HepG2 (cell line): ENCODE data around the gene PRRT2. TPM values are rescaled to one million over a fixed set of nuclear protein-coding genes. Genes with fewer than 3 reads are reported as not detected.

Source experiments
- FOXM1 ChIP-seq: sonication (generic); formaldehyde crosslinking; IDR thresholded peaks from 2 replicates; pipeline ENCODE4 v1.5.0; 2020; ENCODE audit warnings: missing genetic modification reagents
- ISX ChIP-seq: sonication (generic); formaldehyde crosslinking; conservative IDR thresholded peaks from 2 replicates; pipeline ENCODE4 v1.5.0; 2020; ENCODE audit warnings: missing genetic modification reagents
- KDM1A ChIP-seq: IDR thresholded peaks from 2 replicates; pipeline ENCODE4 v1.6.1; 2016; ENCODE audit warnings: missing compliant biosample characterization
- MED8 ChIP-seq: sonication (generic); formaldehyde crosslinking; IDR thresholded peaks from 2 replicates; pipeline ENCODE4 v1.8.1; 2023; ENCODE audit warnings: mild to moderate bottlenecking, missing genetic modification reagents; ENCODE audit not compliant: insufficient replicate concordance
- NFIC ChIP-seq: IDR thresholded peaks from 2 replicates; pipeline ENCODE4 v1.6.1; 2012; ENCODE audit warnings: mild to moderate bottlenecking, low read length, inconsistent platforms
- PBX3 ChIP-seq: sonication (generic); formaldehyde crosslinking; IDR thresholded peaks from 2 replicates; pipeline ENCODE4 v1.8.1; 2023; ENCODE audit warnings: missing genetic modification reagents, inconsistent platforms, borderline replicate concordance
- RBFOX2 ChIP-seq: fragments of 200-400 bp; formaldehyde crosslinking; IDR thresholded peaks from 2 replicates; pipeline ENCODE4 v1.6.1; 2017; ENCODE audit warnings: low read depth, mild to moderate bottlenecking, low read length
- RBM22 ChIP-seq: fragments of 200-400 bp; formaldehyde crosslinking; optimal IDR thresholded peaks from 2 replicates; pipeline ENCODE3; 2017; ENCODE audit warnings: mild to moderate bottlenecking, low read length, moderate library complexity
- RFX3 ChIP-seq: IDR thresholded peaks from 2 replicates; pipeline ENCODE4 v1.6.1; 2016; ENCODE audit warnings: missing biosample characterization, missing genetic modification reagents
- SKI ChIP-seq: fragments of 450-650 bp; IDR thresholded peaks from one replicate; pipeline ENCODE4 v1.6.1; 2018; ENCODE audit warnings: mild to moderate bottlenecking; ENCODE audit not compliant: partially characterized antibody
- SMARCE1 ChIP-seq: fragments of 450-650 bp; IDR thresholded peaks from 2 replicates; pipeline ENCODE4 v1.6.1; 2017; ENCODE audit warnings: borderline replicate concordance
- SP2 ChIP-seq: sonication (generic); formaldehyde crosslinking; IDR thresholded peaks from 2 replicates; pipeline ENCODE4 v1.5.1; 2020; ENCODE audit warnings: mild to moderate bottlenecking, missing genetic modification reagents
- SRSF1 ChIP-seq: fragments of 200-400 bp; formaldehyde crosslinking; optimal IDR thresholded peaks from 2 replicates; pipeline ENCODE3; 2017; ENCODE audit warnings: mild to moderate bottlenecking, low read depth, low read length, moderate library complexity
- SRSF4 ChIP-seq: fragments of 200-400 bp; formaldehyde crosslinking; IDR thresholded peaks from one replicate; pipeline ENCODE4 v1.6.1; 2018; ENCODE audit warnings: mild to moderate bottlenecking, low read depth, low read length, moderate library complexity; ENCODE audit not compliant: poor library complexity, severe bottlenecking
- TOE1 ChIP-seq: sonication (generic); formaldehyde crosslinking; IDR thresholded peaks from 2 replicates; pipeline ENCODE4 v1.4.0; 2020; ENCODE audit warnings: mild to moderate bottlenecking, missing genetic modification reagents
- U2AF1 ChIP-seq: fragments of 200-400 bp; formaldehyde crosslinking; optimal IDR thresholded peaks from 2 replicates; pipeline ENCODE3; 2017; ENCODE audit warnings: mild to moderate bottlenecking, low read depth, low read length
- ZBTB10 ChIP-seq: sonication (generic); formaldehyde crosslinking; IDR thresholded peaks from 2 replicates; pipeline ENCODE4 v1.4.0; 2020; ENCODE audit warnings: missing genetic modification reagents, borderline replicate concordance
- ZEB1 ChIP-seq: IDR thresholded peaks from 2 replicates; pipeline ENCODE4 v1.6.1; 2012; ENCODE audit warnings: mild to moderate bottlenecking, low read depth, inconsistent platforms; ENCODE audit not compliant: insufficient replicate concordance
- ZNF235 ChIP-seq: sonication (generic); formaldehyde crosslinking; IDR thresholded peaks from 2 replicates; pipeline ENCODE4 v1.8.1; 2023; ENCODE audit warnings: mild to moderate bottlenecking, missing genetic modification reagents, borderline replicate concordance
- ZNF33B ChIP-seq: sonication (generic); formaldehyde crosslinking; IDR thresholded peaks from 2 replicates; pipeline ENCODE4 v1.5.1; 2020; ENCODE audit warnings: mild to moderate bottlenecking, missing genetic modification reagents
- ZNF549 ChIP-seq: sonication (generic); formaldehyde crosslinking; IDR thresholded peaks from 2 replicates; pipeline ENCODE4 v1.5.0; 2020; ENCODE audit warnings: missing genetic modification reagents
- ZNF816 ChIP-seq: sonication (generic); formaldehyde crosslinking; IDR thresholded peaks from 2 replicates; pipeline ENCODE4 v1.8.0; 2022; ENCODE audit warnings: missing genetic modification reagents, mild to moderate bottlenecking, borderline replicate concordance
- ZSCAN29 ChIP-seq: sonication (generic); formaldehyde crosslinking; conservative IDR thresholded peaks from 2 replicates; pipeline ENCODE4 v1.4.0; 2020; ENCODE audit warnings: mild to moderate bottlenecking, missing genetic modification reagents
- ZZZ3 ChIP-seq: sonication (generic); formaldehyde crosslinking; IDR thresholded peaks from 2 replicates; pipeline ENCODE4 v1.4.0; 2020; ENCODE audit warnings: missing genetic modification reagents, mild to moderate bottlenecking, borderline replicate concordance
- polyA plus RNA-seq, 8 experiments: library from polyadenylated mRNA; depleted of rRNA in 3 of 8; stranded (reverse) in 7 of 8; unstranded in 1 of 8; fragments of >200 nt; fragmentation: Illumina TruSeq in 4 of 8; extraction: Trizol in 4 of 8; gene quantifications; 2 replicates each; pipeline versions ENCODE4 v1.2.1 to v1.2.3, GENCODE V29; 2011 to 2016; ENCODE audit warnings: low read depth in 4 of 8, missing spikeins in 1 of 8, mixed read lengths in 1 of 8; ENCODE audit not compliant: insufficient read depth in 1 of 8
- total RNA-seq, 5 experiments: library from RNA; depleted of rRNA; stranded (reverse); fragments of >200 nt; fragmentation: Illumina TruSeq; extraction: Trizol; gene quantifications; 2 replicates each; pipeline ENCODE4 v1.2.3, GENCODE V29; 2016; ENCODE audit warnings: low read depth in 1 of 5
- TF ChIP-seq, protein P1 (sequence below): sonication (generic); formaldehyde crosslinking; IDR thresholded peaks from 2 replicates; pipeline ENCODE4 v1.4.0; 2020; ENCODE audit warnings: missing genetic modification reagents
- TF ChIP-seq, protein P2 (sequence below): sonication (generic); formaldehyde crosslinking; IDR thresholded peaks from 2 replicates; pipeline ENCODE4 v1.4.0; 2020; ENCODE audit warnings: mild to moderate bottlenecking, missing genetic modification reagents

PRRT2 gene
- total and polyA plus RNA-seq, 2 of the 13 experiments (the other 11 are each of a cell fraction or from before 2014, with no cell fraction given): 0.51 to 1.1 TPM

DNA sequence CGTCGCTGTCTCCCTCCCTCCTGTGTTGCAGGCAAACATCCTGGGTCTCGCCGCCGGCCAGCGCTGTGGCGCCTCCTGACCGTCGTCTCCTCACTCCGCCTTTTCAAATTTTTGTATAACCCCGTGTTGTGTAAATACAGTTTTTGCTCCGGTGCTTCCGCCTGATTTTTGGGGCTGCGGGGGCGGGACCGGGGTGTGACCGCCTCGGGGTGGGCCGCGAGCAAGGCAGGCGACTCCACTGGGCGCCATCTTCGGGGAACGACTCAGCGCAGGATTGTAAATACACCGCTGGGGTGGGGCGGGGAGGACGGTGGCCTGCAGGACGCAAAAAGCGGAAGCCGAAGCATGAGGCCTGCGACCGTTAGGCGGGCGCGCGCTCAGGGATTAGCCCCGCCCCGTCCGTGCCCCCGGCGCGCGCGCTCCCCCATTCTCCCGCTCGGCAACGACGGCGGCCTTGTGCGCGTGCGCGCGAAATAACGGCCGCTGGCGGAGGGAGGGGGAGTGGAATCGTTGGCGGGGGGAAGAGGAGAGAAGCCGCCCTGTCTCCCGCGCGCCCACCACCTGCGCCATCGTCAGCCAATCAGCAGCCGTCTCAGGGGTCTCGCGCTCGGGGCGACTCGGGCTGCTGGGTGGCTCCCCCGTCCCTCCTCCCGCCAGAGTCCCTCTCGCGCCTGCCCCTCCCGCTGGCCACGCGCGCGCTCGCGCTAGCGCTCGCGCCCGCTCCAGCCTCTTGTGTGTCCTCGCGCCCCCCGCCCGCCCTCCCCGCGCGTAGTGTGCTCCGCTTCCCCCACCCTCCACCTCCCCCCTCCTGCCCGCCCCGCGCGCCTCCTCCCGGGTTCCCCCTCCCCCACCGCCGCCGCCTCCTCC, 6.5 kb upstream of the PRRT2 start (continued):
- peak; percentile 89 for TF ChIP-seq ZBTB10 (CRISPR knock-in tag)
- peak; percentile 90 for TF ChIP-seq RBM22
- TF ChIP-seq SKI: peak; percentile 76
- no peak for TF ChIP-seq SMARCE1
- TF ChIP-seq ZZZ3: peak; percentile 78; the same call in 1 of the 2 replicates
- TF ChIP-seq PBX3 (CRISPR knock-in tag): no peak; the same call in 1 of the 2 replicates
- no peak; the same call in 1 of the 2 replicates for TF ChIP-seq RFX3 (CRISPR knock-in tag)
- peak; percentile 97 for TF ChIP-seq TOE1 (CRISPR knock-in tag)
- peak; percentile 37; the same call in 1 of the 2 replicates for TF ChIP-seq ZNF33B
- no peak for TF ChIP-seq ZNF549
- TF ChIP-seq SP2 (CRISPR knock-in tag): peak; percentile 62
- TF ChIP-seq, protein P1, sequence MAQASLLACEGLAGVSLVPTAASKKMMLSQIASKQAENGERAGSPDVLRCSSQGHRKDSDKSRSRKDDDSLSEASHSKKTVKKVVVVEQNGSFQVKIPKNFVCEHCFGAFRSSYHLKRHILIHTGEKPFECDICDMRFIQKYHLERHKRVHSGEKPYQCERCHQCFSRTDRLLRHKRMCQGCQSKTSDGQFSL (CRISPR knock-in tag): peak; percentile 98
- no peak for TF ChIP-seq KDM1A (CRISPR knock-in tag)
- TF ChIP-seq ISX (CRISPR knock-in tag): no peak; the same call in 1 of the 2 replicates
- 0 out of 2 replicates have a peak, but pooled peaks have one; percentile 35 for TF ChIP-seq ZSCAN29 (CRISPR knock-in tag)
- TF ChIP-seq ZEB1: peak; percentile 75
- TF ChIP-seq FOXM1 (CRISPR knock-in tag): 0 out of 2 replicates have a peak, but pooled peaks have one; percentile 79
- TF ChIP-seq NFIC: peak; percentile 67; the same call in 1 of the 2 replicates
- TF ChIP-seq MED8 (CRISPR knock-in tag): peak; percentile 71
- no peak for TF ChIP-seq SRSF4
- TF ChIP-seq SRSF1: peak; percentile 97
- TF ChIP-seq, protein P2, sequence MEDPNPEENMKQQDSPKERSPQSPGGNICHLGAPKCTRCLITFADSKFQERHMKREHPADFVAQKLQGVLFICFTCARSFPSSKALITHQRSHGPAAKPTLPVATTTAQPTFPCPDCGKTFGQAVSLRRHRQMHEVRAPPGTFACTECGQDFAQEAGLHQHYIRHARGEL (CRISPR knock-in tag): peak; percentile 90
- peak; percentile 94 for TF ChIP-seq ZNF235 (CRISPR knock-in tag)
- TF ChIP-seq ZNF816 (CRISPR knock-in tag): peak; percentile 98
- peak; percentile 98 for TF ChIP-seq RBFOX2
- TF ChIP-seq U2AF1: no peak
